OCI-LY1 (cell line): ENCODE measurements around the gene PCDHGA7.

Source experiments
- EZH2 ChIP-seq: fragments of 200-600 bp; sonication (generic), shearing (Covaris generic); IDR thresholded peaks from 2 replicates; pipeline ENCODE4 v1.8.0; 2017; ENCODE audit warnings: borderline replicate concordance, mixed run types, mild to moderate bottlenecking, antibody characterized with exemption, low read length, moderate library complexity, mixed read lengths
- TF ChIP-seq, protein P1 (sequence below): fragments of 200-600 bp; sonication (generic), shearing (Covaris generic); IDR thresholded peaks from 2 replicates; pipeline ENCODE4 v1.5.1; 2017; ENCODE audit warnings: mild to moderate bottlenecking, antibody characterized with exemption, low read length, moderate library complexity, mixed read lengths

DNA sequence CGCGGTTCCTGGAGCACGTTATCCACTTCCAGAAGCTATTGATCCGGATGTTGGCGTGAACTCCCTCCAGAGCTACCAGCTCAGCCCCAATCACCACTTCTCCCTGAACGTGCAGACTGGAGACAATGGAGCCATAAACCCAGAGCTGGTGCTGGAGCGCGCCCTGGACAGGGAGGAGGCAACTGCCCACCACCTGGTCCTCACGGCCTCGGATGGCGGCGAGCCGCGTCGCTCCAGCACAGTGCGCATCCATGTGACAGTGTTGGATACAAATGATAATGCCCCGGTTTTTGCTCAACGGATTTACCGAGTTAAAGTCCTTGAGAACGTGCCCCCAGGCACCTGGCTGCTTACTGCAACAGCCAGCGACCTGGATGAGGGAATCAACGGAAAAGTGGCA lies 20.8 kb downstream of the PCDHGA7 start:
- TF ChIP-seq, protein P1, sequence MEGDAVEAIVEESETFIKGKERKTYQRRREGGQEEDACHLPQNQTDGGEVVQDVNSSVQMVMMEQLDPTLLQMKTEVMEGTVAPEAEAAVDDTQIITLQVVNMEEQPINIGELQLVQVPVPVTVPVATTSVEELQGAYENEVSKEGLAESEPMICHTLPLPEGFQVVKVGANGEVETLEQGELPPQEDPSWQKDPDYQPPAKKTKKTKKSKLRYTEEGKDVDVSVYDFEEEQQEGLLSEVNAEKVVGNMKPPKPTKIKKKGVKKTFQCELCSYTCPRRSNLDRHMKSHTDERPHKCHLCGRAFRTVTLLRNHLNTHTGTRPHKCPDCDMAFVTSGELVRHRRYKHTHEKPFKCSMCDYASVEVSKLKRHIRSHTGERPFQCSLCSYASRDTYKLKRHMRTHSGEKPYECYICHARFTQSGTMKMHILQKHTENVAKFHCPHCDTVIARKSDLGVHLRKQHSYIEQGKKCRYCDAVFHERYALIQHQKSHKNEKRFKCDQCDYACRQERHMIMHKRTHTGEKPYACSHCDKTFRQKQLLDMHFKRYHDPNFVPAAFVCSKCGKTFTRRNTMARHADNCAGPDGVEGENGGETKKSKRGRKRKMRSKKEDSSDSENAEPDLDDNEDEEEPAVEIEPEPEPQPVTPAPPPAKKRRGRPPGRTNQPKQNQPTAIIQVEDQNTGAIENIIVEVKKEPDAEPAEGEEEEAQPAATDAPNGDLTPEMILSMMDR = no peak
- no peak for TF ChIP-seq EZH2
